GM20431 (cell line): ENCODE measurements around the gene HM13.
"Not testable (repeated sequence)": the region's sequence is repeated elsewhere in the genome, so short reads cannot be mapped to it uniquely, and the experiment has no call there.

Experiments used
- in situ Hi-C: fragments of 300-500 bp; cut with MseI, MboI; formaldehyde crosslinking; loops from one replicate; pipeline ENCODE4 v1.15.0; 2020; ENCODE audit warnings: low sequenced_read_pairs; ENCODE audit not compliant: unreplicated experiment

Gene HM13

DNA sequence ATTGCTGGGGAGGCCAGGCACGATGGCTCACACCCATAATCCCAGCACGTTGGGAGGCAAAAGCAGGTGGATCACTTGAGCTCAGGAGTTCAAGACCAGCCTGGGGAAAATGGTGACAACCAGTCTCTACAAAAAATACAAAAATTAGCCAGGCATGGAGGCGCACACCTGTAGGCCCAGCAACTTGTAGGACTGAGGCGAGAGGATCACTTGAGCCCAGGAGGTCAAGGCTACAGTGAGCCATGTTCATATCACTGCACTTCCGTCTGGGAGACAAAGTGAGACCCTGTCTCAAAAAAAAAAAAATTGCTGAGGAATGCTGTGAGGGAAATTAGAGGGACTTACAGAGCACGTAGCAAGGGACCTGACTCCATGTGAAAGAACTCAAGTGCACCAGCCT, 50.0 kb downstream of the HM13 start:
- in situ Hi-C loops, result no loop called here

DNA sequence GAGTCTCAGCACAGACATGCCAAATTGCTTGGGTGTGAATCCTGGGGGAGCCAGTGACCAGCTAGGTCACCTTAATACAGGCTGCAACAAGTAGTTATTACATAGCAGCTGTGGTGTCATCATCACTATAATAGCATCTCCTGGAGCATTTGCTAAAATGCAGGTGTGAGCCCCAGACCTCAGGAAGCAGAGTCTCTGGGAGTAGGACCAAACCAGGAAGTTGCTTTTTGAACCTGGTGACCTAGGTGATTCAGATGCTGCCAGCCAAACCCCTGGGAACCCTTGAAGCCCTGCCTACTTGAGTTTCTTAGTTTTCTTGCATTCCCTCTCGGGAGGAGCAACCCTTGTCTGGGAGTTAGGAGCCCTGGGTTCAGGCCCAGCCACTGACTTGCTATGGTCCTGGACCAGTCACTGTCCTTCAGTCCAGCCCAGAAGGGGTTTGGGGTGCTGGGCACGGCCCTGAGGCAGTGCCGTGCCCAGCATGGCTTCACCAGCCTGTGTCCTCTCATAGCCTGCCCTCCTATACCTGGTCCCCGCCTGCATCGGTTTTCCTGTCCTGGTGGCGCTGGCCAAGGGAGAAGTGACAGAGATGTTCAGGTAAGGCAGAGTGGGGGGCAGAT, 51.6 kb downstream of the HM13 start:
- in situ Hi-C loops, result no loop called here

- in situ Hi-C loops, result no loop called here
Measured at GRCh38 chr20:31566319-31566657, 52.0 kb downstream of the HM13 start.

DNA sequence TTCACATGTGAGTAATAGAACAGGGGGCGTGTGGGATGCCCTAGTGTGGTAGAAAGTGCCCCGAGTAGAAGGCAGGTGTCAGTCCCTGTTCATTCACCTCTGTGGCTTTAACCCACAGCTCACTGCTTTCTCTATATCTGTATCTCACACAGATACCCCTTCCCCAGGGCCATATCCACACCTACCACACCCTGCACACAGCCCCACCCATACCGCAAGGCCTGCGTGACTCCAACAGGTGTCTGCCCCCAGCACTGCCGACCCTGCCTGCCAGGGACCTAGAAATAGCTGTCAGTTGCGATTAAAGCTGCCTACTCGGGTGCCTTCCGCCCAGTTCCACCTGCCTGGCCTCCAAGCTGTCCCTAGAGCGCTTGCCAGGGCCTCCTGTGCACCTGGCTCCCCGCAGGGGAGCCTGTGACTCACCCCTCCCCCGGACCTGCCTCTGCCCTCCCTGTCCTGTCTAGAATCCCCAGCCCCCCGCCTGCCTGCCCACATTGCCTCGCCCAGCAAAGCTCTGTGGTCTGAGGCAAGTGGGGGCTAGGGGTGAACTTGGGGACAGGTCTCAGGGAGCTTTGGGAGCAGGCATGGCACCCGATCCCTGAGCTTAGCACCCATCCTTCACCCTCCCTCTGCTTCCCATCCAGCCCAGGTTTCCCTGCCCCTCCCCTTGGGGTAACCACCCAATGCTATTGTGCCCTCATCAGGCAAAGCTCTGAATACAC, 52.6 kb downstream of the HM13 start:
- in situ Hi-C loops, result no loop called here

DNA sequence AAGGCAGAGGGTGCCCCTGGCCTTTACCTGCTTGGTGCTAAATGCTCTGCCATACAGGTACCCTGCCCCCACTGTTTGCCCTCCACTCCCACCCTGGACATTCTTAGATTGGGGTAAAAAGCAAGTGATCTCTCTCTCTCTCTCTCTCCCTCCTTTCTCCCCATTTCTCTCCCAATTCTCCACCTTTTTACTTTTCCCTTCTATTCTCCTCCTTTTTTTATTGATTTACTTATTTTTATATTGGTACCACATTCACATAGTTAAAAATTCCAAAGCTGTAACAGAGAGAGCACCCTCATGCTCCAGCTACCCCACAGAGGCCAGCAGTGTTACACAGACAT, 53.1 kb downstream of the HM13 start:
- in situ Hi-C loops, result no loop called here

DNA sequence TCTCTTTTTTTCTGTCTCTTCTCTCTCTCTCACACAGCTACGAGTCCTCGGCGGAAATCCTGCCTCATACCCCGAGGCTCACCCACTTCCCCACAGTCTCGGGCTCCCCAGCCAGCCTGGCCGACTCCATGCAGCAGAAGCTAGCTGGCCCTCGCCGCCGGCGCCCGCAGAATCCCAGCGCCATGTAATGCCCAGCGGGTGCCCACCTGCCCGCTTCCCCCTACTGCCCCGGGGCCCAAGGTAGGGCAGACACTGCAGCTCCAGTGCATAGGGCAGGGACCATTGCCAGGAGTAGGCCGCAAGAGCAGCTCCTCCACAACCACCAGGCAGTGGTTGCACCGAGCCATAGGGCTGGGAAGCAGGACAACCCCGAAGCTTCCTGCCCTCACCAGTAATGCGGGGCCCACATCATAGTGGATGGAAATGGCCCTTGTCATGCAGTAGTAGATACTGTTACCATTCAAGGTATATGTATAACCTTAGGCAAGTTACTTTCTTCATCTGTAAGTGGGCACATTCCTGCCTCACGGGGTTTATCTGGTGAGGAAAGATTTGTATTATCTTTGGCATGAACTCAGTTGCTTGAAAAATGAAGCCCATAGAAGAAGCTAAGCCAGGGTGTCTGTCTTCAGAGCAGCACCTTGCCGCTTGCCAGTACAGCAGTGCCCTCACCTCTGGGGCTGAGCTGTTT, 53.9 kb downstream of the HM13 start:
- in situ Hi-C loops, result no loop called here

DNA sequence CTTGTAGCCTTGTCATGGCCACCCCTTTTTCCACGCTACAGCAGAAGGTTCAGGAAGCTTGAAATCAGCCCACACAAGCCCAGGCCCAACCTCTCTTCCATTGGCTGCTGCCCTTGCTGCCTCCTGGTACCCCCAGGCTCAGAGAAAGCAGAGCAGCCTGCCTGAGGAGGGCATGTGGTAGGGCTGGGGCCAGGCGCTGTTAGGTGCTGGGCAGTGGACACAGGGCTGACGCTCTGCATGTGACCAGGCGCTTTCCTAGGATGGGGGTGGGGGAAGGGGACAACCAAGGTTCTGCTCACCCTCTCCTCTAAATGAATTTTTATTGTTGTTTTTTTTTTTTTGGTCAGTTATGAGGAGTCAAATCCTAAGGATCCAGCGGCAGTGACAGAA, 54.5 kb downstream of the HM13 start:
- in situ Hi-C loops, result no loop called here

DNA sequence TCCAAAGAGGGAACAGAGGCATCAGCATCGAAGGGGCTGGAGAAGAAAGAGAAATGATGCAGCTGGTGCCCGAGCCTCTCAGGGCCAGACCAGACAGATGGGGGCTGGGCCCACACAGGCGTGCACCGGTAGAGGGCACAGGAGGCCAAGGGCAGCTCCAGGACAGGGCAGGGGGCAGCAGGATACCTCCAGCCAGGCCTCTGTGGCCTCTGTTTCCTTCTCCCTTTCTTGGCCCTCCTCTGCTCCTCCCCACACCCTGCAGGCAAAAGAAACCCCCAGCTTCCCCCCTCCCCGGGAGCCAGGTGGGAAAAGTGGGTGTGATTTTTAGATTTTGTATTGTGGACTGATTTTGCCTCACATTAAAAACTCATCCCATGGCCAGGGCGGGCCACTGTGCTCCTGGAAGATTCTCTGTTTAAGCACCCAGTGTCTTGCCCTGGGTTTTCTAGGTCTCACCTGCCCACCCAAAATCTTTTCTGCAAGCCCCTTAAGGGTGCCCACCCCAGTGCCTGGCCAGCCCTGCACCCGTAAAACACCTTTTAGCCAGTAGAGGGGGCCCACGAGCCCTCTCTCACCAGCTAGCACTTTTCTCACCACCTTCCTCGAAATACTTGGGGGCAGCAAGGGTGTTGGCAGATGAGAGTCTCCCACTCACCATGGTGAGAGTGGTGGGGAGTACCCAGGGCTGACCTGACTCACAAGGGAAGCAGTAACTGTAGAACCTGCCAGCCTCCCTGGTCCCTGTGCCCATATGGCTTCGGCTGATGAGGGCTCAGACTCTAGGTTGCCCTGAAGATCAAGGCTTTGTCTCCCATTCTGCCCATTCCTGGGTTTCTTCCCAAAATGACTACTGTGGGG, 55.1 kb downstream of the HM13 start:
- in situ Hi-C loops, result no loop called here

DNA sequence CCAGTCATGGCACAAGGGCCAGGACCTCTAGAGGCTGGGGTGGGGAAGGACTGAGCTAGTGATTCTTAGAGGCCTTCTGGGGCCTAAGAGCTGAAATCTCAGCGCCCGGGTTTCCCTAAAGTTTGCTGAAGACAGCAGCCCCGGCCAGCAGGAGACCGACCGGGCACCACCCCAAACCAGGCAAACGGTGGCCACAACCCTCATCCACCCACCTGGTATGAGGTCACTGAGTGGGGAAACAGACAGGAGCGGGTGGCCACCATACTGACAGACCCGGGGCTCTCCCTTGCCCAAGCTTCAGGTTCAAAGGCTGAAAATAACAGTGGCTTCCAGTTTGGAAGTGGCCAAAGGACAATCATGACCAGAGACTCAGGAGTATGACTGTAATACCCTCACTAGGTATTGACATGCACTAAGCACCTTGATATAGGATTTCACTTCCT, 55.8 kb downstream of the HM13 start:
- in situ Hi-C loops, result no loop called here

- in situ Hi-C loops, result no loop called here
Measured at GRCh38 chr20:31570735-31571617, 56.7 kb downstream of the HM13 start.

DNA sequence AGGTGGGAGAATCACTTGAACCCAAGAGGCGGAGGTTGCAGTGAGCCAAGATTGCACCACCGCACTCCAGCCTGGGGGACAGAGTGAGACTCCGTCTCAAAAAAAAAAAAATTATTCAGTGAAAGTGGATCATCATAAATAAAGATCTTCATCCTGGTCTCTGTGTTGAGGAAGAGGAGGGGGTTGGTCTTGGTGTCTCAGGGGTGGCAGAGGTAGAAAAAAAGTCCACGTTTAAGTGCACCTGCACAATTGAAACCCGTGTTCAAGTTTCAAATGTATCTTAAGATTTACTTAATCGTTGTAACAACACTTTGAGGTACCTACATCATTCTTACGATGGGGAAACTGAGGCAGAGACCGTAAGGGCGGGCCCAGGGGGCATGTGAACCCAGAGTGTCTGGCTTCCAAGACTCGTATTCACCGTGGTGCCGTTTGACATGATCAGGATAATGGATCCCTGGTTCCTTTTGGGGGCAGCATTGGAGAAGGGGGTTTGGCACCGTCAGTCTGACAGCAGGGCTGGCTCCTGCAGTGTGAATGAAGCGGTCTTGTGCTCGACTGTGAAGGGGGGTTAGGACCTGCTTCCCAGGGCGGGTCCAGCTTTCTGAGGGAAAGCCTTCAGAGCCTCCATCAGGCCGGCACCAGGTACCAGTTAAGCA, 57.9 kb downstream of the HM13 start:
- in situ Hi-C loops, result no loop called here

- in situ Hi-C loops, result no loop called here
Measured at GRCh38 chr20:31572701-31573554, 58.7 kb downstream of the HM13 start.

DNA sequence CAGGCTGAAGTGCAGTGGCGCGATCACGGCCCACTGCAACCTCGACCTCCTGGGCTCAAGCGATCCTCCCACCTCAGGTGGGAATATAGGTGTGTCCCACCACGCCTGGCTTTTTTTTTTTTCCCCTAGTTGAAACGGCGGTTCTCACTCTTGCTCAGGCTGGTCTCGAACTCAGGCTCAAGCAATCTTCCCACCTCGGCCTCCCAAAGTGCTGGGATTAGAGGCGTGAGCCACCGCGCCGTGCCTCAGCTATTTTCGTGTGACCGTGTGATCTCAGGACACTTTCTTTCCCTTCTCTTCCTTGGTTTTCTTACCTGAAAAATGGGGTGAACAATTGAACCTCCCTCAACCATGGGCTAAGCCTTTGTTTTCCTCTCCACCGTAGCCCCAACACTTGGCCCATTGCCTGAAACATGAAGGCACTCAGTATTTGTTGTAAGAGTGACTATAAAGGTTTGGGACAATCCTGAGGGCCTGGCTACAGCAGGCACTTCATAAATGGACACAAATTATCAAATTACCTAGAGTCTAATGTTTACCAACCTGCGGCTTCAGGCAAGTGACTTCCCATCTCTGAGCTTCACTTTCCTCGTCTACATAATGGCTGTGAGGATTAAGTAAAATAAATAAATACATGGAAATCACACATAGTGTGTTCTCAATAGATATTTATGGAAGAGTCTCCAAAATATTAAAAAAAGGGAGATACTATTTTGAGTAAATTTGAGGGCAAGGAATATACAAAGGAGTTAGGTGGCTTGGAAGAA, 59.5 kb downstream of the HM13 start:
- in situ Hi-C loops, result no loop called here

DNA sequence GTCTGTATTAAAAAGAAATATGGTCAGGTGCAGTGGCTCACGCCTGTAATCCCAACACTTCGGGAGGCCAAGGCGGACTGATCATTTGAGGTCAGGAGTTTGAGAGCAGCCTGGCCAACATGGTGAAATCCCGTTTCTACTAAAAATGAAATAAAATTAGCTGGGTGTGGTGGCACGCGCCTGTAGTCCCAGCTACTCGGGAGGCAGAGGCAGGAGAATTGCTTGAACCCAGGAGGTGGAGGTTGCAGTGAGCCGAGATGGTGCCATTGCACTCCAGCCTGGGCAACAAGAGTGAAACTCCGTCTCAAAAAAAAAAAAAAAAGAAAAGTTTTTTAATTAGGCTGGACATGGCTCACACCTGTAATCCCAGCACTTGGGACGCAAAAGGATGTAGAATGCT, 60.7 kb downstream of the HM13 start:
- in situ Hi-C loops, result not testable (repeated sequence)

GRCh38 chr20:31576751-31577150, 62.5 kb downstream of the HM13 start:
- in situ Hi-C loops, result no loop called here

DNA sequence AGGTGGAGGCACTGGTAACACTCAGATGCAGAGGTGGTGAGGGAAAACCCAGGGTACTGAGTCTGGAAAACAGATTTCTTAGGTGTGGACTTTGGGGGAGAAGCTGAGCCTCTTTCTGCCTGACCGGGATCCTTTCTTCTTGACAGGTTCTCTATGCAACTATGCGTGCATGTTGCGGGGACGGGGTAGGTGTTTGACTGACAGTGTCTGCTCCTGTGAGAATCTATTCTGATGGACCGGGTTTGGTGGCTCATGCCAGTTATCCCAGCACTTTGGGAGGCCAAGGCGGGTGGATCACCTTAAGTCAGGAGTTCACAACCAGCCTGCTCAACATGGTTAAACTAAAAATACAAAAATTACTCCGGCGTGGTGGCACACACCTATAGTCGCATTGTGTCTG, 63.0 kb downstream of the HM13 start:
- in situ Hi-C loops, result no loop called here

DNA sequence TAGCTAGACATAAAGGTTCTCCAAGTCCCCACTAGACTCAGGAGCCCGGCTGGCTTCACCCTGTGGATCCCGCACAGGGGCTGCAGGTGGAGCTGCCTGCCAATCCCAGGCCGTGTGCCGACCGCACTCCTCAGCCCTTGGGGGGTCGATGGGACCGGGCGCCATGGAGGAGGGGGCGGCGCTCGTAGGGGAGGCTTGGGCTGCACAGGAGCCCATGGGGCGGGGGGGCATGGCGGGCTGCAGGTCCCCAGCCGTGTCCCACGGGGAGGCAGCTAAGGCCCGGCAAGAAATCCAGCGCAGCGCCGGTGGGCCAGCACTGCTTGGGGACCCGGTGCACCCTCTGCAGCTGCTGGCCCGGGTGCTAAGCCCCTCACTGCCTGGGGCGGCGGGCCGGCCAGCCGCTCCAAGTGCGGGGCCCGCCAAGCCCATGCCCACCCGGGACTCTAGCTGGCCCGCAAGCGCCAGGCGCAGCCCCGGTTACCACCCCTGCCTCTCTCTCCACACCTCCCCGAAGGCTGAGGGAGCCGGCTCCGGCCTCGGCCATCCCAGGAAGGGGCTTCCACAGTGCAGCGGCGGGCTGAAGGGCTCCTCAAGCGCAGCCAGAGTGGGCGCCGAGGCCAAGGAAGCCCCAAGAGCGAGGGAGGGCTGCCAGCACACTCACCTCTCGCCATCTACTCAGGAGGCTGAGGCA, 64.4 kb downstream of the HM13 start:
- in situ Hi-C loops, result no loop called here
